ENCODE measurements around the gene CNTNAP5. TPM values are rescaled to one million over a fixed set of nuclear protein-coding genes. Genes with fewer than 3 reads are reported as not detected.

The CNTNAP5 gene
- polyA plus RNA-seq, 3 donors from 2014 or later: not detected

GRCh38 chr2:124689348-124689747, 664.3 kb downstream of the CNTNAP5 start:
- no peaks in the 10 kb centered on the region for H3K27me3 Mint-ChIP-seq (ENCODE audit: low read depth in 3 of 3)
- DNase-seq: no peak
- no peak overlapping the region for H3K27ac Mint-ChIP-seq
- H3K9me3 Mint-ChIP-seq: peaks cover 12 to 83% (median 30%) of the 10 kb centered on the region in 6 donors
- no peaks in the 10 kb centered on the region for H3K4me1 Mint-ChIP-seq
- H3K4me3 Mint-ChIP-seq: no peak overlapping the region
- no peaks in the 10 kb centered on the region for H3K36me3 Mint-ChIP-seq

GRCh38 chr2:124692216-124692615, 667.1 kb downstream of the CNTNAP5 start:
- no peaks in the 10 kb centered on the region for H3K36me3 Mint-ChIP-seq
- no peak for DNase-seq
- peaks cover 12 to 70% (median 27%) of the 10 kb centered on the region in 6 donors for H3K9me3 Mint-ChIP-seq
- H3K4me3 Mint-ChIP-seq: no peak overlapping the region
- no peak overlapping the region for H3K27ac Mint-ChIP-seq
- no peaks in the 10 kb centered on the region for H3K4me1 Mint-ChIP-seq
- H3K27me3 Mint-ChIP-seq (ENCODE audit: low read depth in 3 of 3): no peaks in the 10 kb centered on the region

GRCh38 chr2:124692707-124693106, 667.6 kb downstream of the CNTNAP5 start:
- Mint-ChIP-seq H3K9me3 (peaks cover 15 to 70% (median 29%) of the 10 kb centered on the region in 6 donors), H3K27ac (no peak overlapping the region), H3K4me1 (no peaks in the 10 kb centered on the region), H3K36me3 (no peaks in the 10 kb centered on the region), H3K4me3 (no peak overlapping the region), H3K27me3 (ENCODE audit: low read depth in 3 of 3) (no peaks in the 10 kb centered on the region)
- no peak for DNase-seq

- Mint-ChIP-seq H3K36me3 (no peaks in the 10 kb centered on the region), H3K4me1 (no peaks in the 10 kb centered on the region), H3K27ac (no peak overlapping the region), H3K27me3 (ENCODE audit: low read depth in 3 of 3) (no peaks in the 10 kb centered on the region), H3K9me3 (peaks cover 11 to 70% (median 29%) of the 10 kb centered on the region in 6 donors), H3K4me3 (no peak overlapping the region)
- no peak for DNase-seq
These were observed 668.1 kb downstream of the CNTNAP5 start for GRCh38 chr2:124693156-124693555.

GRCh38 chr2:124698979-124699565, 674.0 kb downstream of the CNTNAP5 start:
- H3K9me3 Mint-ChIP-seq: peaks cover 3 to 20% (median 10%) of the 10 kb centered on the region in 6 donors
- no peak overlapping the region for H3K27ac Mint-ChIP-seq
- peaks cover 0 to 1% (median 0%) of the 10 kb centered on the region in 3 donors for H3K27me3 Mint-ChIP-seq (ENCODE audit: low read depth in 3 of 3)
- no peaks in the 10 kb centered on the region for H3K4me1 Mint-ChIP-seq
- H3K4me3 Mint-ChIP-seq: no peak overlapping the region
- H3K36me3 Mint-ChIP-seq: no peaks in the 10 kb centered on the region
- DNase-seq: no peak

- DNase-seq: no peak
- Mint-ChIP-seq H3K9me3 (peaks cover 3 to 23% (median 8%) of the 10 kb centered on the region in 6 donors), H3K36me3 (no peaks in the 10 kb centered on the region), H3K27ac (no peak overlapping the region), H3K4me1 (no peaks in the 10 kb centered on the region), H3K27me3 (ENCODE audit: low read depth in 3 of 3) (peaks cover 0 to 1% (median 0%) of the 10 kb centered on the region in 3 donors), H3K4me3 (no peak overlapping the region)
These were observed 677.7 kb downstream of the CNTNAP5 start for GRCh38 chr2:124702777-124703176.

GRCh38 chr2:124704071-124704925, 679.2 kb downstream of the CNTNAP5 start:
- H3K27ac Mint-ChIP-seq: no peak overlapping the region
- DNase-seq: no peak
- peaks cover 0 to 1% (median 0%) of the 10 kb centered on the region in 3 donors for H3K27me3 Mint-ChIP-seq (ENCODE audit: low read depth in 3 of 3)
- peaks cover 7 to 26% (median 12%) of the 10 kb centered on the region in 6 donors for H3K9me3 Mint-ChIP-seq
- no peaks in the 10 kb centered on the region for H3K36me3 Mint-ChIP-seq
- no peaks in the 10 kb centered on the region for H3K4me1 Mint-ChIP-seq
- H3K4me3 Mint-ChIP-seq: no peak overlapping the region

GRCh38 chr2:124708661-124709060, 683.6 kb downstream of the CNTNAP5 start:
- Mint-ChIP-seq H3K4me1 (no peaks in the 10 kb centered on the region), H3K36me3 (no peaks in the 10 kb centered on the region), H3K9me3 (peaks cover 5 to 51% (median 15%) of the 10 kb centered on the region in 6 donors), H3K4me3 (no peak overlapping the region), H3K27me3 (ENCODE audit: low read depth in 3 of 3) (no peaks in the 10 kb centered on the region), H3K27ac (no peak overlapping the region)
- DNase-seq: no peak

- no peak overlapping the region for H3K4me3 Mint-ChIP-seq
- no peaks in the 10 kb centered on the region for H3K27me3 Mint-ChIP-seq (ENCODE audit: low read depth in 3 of 3)
- H3K4me1 Mint-ChIP-seq: no peaks in the 10 kb centered on the region
- no peak overlapping the region for H3K27ac Mint-ChIP-seq
- H3K36me3 Mint-ChIP-seq: no peaks in the 10 kb centered on the region
- DNase-seq: no peak
- peaks cover 7 to 31% (median 16%) of the 10 kb centered on the region in 6 donors for H3K9me3 Mint-ChIP-seq
These were observed 688.9 kb downstream of the CNTNAP5 start for GRCh38 chr2:124713969-124714368.

- Mint-ChIP-seq H3K9me3 (peaks cover 4 to 25% (median 6%) of the 10 kb centered on the region in 6 donors), H3K27me3 (ENCODE audit: low read depth in 3 of 3) (peaks cover 0 to 3% (median 0%) of the 10 kb centered on the region in 3 donors), H3K27ac (no peak overlapping the region), H3K36me3 (no peaks in the 10 kb centered on the region), H3K4me3 (no peak overlapping the region), H3K4me1 (no peaks in the 10 kb centered on the region)
- DNase-seq: no peak
These were observed 700.1 kb downstream of the CNTNAP5 start for GRCh38 chr2:124725187-124725586.

- Mint-ChIP-seq H3K9me3 (peaks cover 0 to 52% (median 13%) of the 10 kb centered on the region in 6 donors), H3K27me3 (ENCODE audit: low read depth in 3 of 3) (no peaks in the 10 kb centered on the region), H3K36me3 (no peaks in the 10 kb centered on the region)
These were observed 715.5 kb downstream of the CNTNAP5 start for GRCh38 chr2:124740636-124741035.

GRCh38 chr2:124753842-124754241, 728.8 kb downstream of the CNTNAP5 start:
- no peak for DNase-seq
- Mint-ChIP-seq H3K4me3 (no peak overlapping the region), H3K27ac (no peak overlapping the region), H3K27me3 (ENCODE audit: low read depth in 3 of 3) (no peaks in the 10 kb centered on the region), H3K4me1 (no peaks in the 10 kb centered on the region), H3K36me3 (peaks cover 0 to 3% (median 0%) of the 10 kb centered on the region in 3 donors), H3K9me3 (peaks cover 0 to 28% (median 11%) of the 10 kb centered on the region in 6 donors)

More at GRCh38 chr2:124740636-124741035, 715.5 kb downstream of the CNTNAP5 start:
- DNase-seq: no peak
- H3K4me1 Mint-ChIP-seq: no peaks in the 10 kb centered on the region
- H3K4me3 Mint-ChIP-seq: no peak overlapping the region
- H3K27ac Mint-ChIP-seq: no peak overlapping the region

GRCh38 chr2:124755386-124755785, 730.3 kb downstream of the CNTNAP5 start:
- Mint-ChIP-seq H3K27ac (no peak overlapping the region), H3K4me3 (no peak overlapping the region)

GRCh38 chr2:124756048-124756447, 731.0 kb downstream of the CNTNAP5 start:
- Mint-ChIP-seq H3K27ac (no peak overlapping the region), H3K36me3 (no peaks in the 10 kb centered on the region), H3K4me3 (no peak overlapping the region), H3K9me3 (peaks cover 0 to 28% (median 10%) of the 10 kb centered on the region in 6 donors), H3K27me3 (ENCODE audit: low read depth in 3 of 3) (no peaks in the 10 kb centered on the region), H3K4me1 (no peaks in the 10 kb centered on the region)
- no peak for DNase-seq

More at GRCh38 chr2:124755386-124755785, 730.3 kb downstream of the CNTNAP5 start:
- Mint-ChIP-seq H3K27me3 (ENCODE audit: low read depth in 3 of 3) (no peaks in the 10 kb centered on the region), H3K36me3 (no peaks in the 10 kb centered on the region), H3K9me3 (peaks cover 0 to 28% (median 10%) of the 10 kb centered on the region in 6 donors), H3K4me1 (no peaks in the 10 kb centered on the region)
- no peak for DNase-seq
